K562 (cell line): ENCODE results near the gene C17orf114.

Source experiments
- ATF2 ChIP-seq: sonication (generic); formaldehyde crosslinking; IDR thresholded peaks from 2 replicates; pipeline ENCODE4 v1.8.1; 2022; ENCODE audit warnings: missing genetic modification reagents
- CCNT2 ChIP-seq: IDR thresholded peaks from 2 replicates; pipeline ENCODE4 v1.6.1; 2011; ENCODE audit warnings: borderline replicate concordance, low read depth, mild to moderate bottlenecking, moderate library complexity, mixed read lengths, low read length; ENCODE audit not compliant: insufficient read length; ENCODE audit errors: extremely low read depth
- CTCFL ChIP-seq: IDR thresholded peaks from 2 replicates; pipeline ENCODE4 v1.6.1; 2011; ENCODE audit warnings: borderline replicate concordance, low read depth, mild to moderate bottlenecking, moderate library complexity, low read length; ENCODE audit not compliant: insufficient read depth, poor library complexity, severe bottlenecking
- FIP1L1 ChIP-seq: fragments of 200-400 bp; formaldehyde crosslinking; IDR thresholded peaks from 2 replicates; pipeline ENCODE4 v1.6.1; 2018; ENCODE audit warnings: mild to moderate bottlenecking, low read depth, low read length; ENCODE audit not compliant: poor library complexity, severe bottlenecking
- HEY1 ChIP-seq: fragments of 250-450 bp; sonication (Bioruptor Pico); IDR thresholded peaks from 2 replicates; pipeline ENCODE4 v1.5.0; 2020; ENCODE audit warnings: mild to moderate bottlenecking, moderate library complexity, borderline replicate concordance
- KLF6 ChIP-seq: fragments of 250-450 bp; sonication (Bioruptor Pico); IDR thresholded peaks from 2 replicates; pipeline ENCODE4 v1.4.0; 2020; ENCODE audit warnings: mild to moderate bottlenecking, moderate library complexity, borderline replicate concordance
- LCOR ChIP-seq: sonication (generic); formaldehyde crosslinking; IDR thresholded peaks from 2 replicates; pipeline ENCODE4 v1.8.0; 2022; ENCODE audit warnings: mild to moderate bottlenecking, missing genetic modification reagents
- RBM25 ChIP-seq: fragments of 200-400 bp; formaldehyde crosslinking; IDR thresholded peaks from 2 replicates; pipeline ENCODE4 v1.6.1; 2018; ENCODE audit warnings: low read length, low read depth, moderate library complexity; ENCODE audit not compliant: severe bottlenecking
- SMAD1 ChIP-seq: fragments of 150-350 bp; IDR thresholded peaks from 2 replicates; pipeline ENCODE4 v1.6.1; 2014; ENCODE audit warnings: low read length, low read depth; ENCODE audit not compliant: partially characterized antibody
- SNIP1 ChIP-seq: fragments of 450-650 bp; IDR thresholded peaks from 2 replicates; pipeline ENCODE4 v1.7.1; 2017; ENCODE audit warnings: low read depth, mild to moderate bottlenecking
- ZNF140 ChIP-seq: fragments of 250-450 bp; sonication (Bioruptor Pico); IDR thresholded peaks from 2 replicates; pipeline ENCODE4 v1.8.0; 2021; ENCODE audit warnings: moderate library complexity, mild to moderate bottlenecking, inconsistent platforms
- ZNF277 ChIP-seq: fragments of 250-450 bp; sonication (Bioruptor Pico); IDR thresholded peaks from 2 replicates; pipeline ENCODE4 v1.8.0; 2022; ENCODE audit warnings: inconsistent platforms, mild to moderate bottlenecking, moderate library complexity, borderline replicate concordance
- ZNF280B ChIP-seq: fragments of 250-450 bp; sonication (Bioruptor Pico); IDR thresholded peaks from 2 replicates; pipeline ENCODE4 v1.5.1; 2021; ENCODE audit warnings: mild to moderate bottlenecking
- ZNF79 ChIP-seq: fragments of 250-450 bp; sonication (Bioruptor Pico); IDR thresholded peaks from 2 replicates; pipeline ENCODE4 v1.4.0; 2020; ENCODE audit warnings: low read depth, mild to moderate bottlenecking, moderate library complexity
- TF ChIP-seq, protein P1 (sequence below): fragments of 450-650 bp; conservative IDR thresholded peaks from 2 replicates; pipeline ENCODE4 v1.6.1; 2016; ENCODE audit warnings: missing genetic modification characterization, low read depth, mild to moderate bottlenecking, control low read depth, missing compliant biosample characterization
- TF ChIP-seq, protein P2 (sequence below): fragments of 450-650 bp; formaldehyde crosslinking; conservative IDR thresholded peaks from 2 replicates; pipeline ENCODE4 v1.4.0; 2022; ENCODE audit warnings: mild to moderate bottlenecking, missing genetic modification characterization

Gene C17orf114

GRCh38 chr17:4789951-4790704, 12.0 kb downstream of the C17orf114 start (continued):
- peak; percentile 59 for TF ChIP-seq FIP1L1
- 0 out of 2 replicates have a peak, but pooled peaks have one; percentile 32 for TF ChIP-seq ATF2
- peak; percentile 60 for TF ChIP-seq RBM25
- no peak for TF ChIP-seq ZNF280B
- TF ChIP-seq ZNF140 (CRISPR knock-in tag), result no peak
- TF ChIP-seq HEY1, result no peak
- TF ChIP-seq CTCFL, result peak; percentile 96
- no peak for TF ChIP-seq KLF6
- TF ChIP-seq, protein P1, sequence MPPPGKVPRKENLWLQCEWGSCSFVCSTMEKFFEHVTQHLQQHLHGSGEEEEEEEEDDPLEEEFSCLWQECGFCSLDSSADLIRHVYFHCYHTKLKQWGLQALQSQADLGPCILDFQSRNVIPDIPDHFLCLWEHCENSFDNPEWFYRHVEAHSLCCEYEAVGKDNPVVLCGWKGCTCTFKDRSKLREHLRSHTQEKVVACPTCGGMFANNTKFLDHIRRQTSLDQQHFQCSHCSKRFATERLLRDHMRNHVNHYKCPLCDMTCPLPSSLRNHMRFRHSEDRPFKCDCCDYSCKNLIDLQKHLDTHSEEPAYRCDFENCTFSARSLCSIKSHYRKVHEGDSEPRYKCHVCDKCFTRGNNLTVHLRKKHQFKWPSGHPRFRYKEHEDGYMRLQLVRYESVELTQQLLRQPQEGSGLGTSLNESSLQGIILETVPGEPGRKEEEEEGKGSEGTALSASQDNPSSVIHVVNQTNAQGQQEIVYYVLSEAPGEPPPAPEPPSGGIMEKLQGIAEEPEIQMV (tag), result no peak
- no peak for TF ChIP-seq SMAD1
- TF ChIP-seq ZNF79 (CRISPR knock-in tag), result no peak
- TF ChIP-seq, protein P2, sequence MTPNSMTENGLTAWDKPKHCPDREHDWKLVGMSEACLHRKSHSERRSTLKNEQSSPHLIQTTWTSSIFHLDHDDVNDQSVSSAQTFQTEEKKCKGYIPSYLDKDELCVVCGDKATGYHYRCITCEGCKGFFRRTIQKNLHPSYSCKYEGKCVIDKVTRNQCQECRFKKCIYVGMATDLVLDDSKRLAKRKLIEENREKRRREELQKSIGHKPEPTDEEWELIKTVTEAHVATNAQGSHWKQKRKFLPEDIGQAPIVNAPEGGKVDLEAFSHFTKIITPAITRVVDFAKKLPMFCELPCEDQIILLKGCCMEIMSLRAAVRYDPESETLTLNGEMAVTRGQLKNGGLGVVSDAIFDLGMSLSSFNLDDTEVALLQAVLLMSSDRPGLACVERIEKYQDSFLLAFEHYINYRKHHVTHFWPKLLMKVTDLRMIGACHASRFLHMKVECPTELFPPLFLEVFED, result no peak
- TF ChIP-seq ZNF277 (CRISPR knock-in tag), result no peak
- TF ChIP-seq LCOR (CRISPR knock-in tag), result no peak
- TF ChIP-seq SNIP1, result no peak
- no peak for TF ChIP-seq CCNT2
